Globus pallidus (tissue), 1 donor: ENCODE results near the gene TRERF1.

Source experiments
- DNase-seq: peaks from one replicate; pipeline ENCODE4 v3.0.0-alpha.2; 2015; ENCODE audit warnings: low spot score

Gene TRERF1

DNA sequence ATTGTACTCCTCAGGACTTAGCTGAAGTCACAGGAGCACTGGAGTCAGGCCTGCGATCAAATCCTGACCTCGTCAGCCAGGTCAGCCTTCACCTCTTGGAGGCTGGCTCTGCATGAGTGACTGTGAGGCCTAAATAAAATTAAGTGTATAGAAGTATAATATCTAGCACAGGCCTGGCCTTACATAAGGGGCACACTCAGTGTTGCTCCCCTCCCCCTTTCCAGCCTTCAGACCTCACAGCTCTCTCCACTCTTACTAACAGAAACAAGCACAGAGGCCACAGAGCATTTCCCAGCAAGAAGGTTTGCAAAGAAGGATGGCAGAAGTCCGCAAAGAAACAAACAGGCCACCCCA lies 84.8 kb downstream of the TRERF1 start:
- no peak for DNase-seq

DNA sequence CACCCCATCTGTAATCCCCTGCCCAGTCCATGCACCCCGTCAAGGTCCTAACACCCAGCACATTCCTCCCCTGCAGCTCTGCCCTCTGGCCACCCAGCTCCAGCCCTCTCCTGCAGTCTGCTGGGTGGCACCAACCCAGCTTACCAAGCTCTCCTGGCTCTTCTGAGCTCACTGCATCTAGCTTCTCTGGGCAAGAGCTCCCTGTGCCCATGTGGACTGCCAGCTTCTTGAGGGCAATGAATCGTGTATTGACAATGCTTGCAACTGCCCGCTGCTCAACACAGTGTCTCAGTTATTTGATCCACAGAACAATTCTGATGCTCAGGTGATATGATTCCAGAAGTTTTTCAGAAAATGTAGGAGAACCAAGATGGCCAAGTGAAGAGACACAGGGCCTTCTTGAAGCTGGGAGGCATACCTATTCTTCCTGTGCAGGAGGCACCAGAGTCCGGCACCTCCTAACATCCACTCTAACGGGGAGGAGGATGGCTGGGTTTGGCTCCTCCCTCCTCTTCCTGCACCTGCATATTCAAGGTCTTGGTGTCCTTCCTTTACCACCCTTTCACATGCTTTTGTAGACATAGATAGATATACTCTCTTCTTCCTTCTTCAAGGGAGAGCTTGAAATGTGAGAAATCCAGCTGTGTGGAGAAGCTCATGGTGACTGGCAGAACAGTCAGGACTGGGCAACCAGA lies 85.6 kb downstream of the TRERF1 start:
- no peak for DNase-seq

DNA sequence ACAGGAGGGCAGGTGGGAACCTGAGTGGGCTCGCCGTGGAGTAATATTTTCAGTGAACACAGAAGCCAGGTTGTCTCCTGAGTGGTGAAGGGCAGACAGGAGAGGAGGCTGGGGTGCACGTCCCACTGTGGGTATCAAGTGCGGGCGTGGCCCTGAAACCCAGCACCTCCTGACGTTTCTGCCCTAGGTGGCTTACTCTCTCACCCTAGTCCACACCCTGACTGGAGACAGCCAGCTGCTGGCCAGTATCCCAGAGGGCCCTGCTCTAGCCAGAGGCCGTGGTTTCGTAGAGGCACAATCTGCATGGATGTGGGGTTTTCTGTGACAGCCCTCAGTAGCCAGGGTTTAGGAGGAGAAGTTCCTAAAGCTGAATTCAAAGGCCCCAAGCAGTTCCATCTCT lies 86.7 kb downstream of the TRERF1 start:
- no peak for DNase-seq

DNA sequence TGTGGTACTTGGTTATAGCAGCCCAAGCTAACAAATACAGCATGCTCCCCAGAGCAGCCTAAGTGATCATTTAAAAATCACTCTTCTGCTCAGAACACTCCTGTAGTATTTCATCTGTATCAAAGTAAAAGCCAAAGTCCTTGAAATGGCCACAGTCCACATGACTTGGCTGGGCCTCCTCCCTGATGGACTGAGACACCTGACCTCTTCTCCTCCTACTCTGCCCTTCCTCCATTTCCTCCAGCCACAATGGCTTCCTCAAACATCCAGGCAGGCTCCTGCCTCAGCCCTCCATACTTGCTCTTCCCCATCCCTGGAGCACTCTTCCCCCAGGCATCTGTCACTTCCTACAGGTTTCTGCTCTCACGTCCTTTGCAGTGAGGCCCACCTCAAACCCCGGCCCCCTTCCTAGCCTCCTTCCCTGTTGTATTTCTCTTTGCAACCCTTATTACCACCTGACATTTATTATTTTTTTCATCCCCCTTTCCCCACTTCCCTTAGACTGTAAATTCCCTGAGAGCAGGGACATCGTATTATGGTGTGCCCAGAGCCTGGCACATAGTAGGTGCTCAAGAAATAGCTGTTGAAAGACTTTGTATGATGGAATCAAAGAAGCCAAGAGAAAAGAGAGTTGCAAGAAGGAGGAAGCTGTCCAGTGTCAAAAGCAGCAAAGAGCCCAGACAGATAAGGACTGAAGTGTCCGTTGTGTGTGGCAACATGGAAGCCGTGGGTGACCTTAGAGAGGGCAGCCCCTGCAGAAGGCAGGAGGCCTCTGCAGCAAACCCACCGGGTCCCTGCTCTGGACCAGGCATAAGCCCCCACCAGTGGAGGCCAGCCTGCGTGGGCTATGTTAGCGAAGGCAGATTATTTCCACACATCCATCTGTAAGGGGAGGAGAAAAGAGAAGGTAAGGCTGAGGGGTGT lies 87.5 kb downstream of the TRERF1 start:
- DNase-seq: no peak

DNA sequence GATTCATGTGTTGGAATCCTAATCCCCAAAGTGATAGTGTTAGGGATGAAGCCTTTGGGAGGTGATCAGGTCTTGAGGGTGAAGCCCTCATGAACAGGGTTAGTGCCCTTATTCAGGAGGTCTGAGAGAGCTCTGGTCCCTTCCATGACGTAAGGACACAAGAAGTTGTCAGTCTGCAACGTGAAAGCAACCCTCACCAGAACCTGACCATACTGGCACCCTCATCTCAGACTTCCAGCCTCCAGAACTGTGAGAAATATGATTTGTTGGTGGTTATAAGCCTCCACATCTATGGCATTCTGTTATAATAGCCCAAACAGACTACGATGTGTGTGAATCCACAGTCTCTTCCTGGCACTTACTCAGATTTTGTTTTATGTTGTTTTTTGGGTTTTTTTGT lies 90.7 kb downstream of the TRERF1 start:
- no peak for DNase-seq

DNA sequence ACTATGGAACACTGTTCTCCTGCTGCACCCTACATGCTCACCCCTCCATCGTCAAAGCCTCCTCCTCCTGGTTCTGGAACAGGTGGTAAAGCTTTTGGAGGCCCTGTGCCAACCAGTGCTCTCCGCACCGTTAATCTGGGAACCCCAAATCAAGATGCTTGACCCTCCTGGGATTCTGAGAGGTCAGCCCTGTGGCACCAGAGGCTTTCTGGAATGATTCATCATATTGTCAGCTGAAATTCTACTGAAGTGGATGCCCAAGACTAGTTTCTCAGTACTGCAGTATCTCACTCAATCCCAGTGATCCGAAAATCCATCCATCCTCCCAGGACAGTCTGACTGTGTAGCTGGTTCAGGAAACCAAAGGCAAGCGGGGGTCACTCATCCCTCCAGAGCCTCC lies 92.7 kb downstream of the TRERF1 start:
- no peak for DNase-seq

DNA sequence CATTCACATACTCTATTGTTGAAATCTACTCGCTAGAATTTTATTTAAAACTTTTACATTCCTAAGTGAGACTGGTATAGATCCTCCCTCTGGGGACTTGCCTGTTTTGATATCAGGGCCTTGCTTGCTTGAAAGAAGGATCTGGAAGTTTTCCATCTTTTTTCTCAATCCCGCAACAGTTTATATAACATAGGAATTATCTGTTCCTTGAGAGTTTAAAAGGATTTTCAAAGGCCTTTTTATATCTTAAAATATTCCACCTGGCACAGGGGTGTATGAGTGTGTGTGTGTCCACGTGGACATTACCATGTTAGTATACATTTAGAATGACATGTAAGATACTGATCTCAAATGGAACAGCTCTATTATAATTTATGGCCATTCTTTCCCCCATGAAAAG lies 96.3 kb downstream of the TRERF1 start:
- DNase-seq: no peak

DNA sequence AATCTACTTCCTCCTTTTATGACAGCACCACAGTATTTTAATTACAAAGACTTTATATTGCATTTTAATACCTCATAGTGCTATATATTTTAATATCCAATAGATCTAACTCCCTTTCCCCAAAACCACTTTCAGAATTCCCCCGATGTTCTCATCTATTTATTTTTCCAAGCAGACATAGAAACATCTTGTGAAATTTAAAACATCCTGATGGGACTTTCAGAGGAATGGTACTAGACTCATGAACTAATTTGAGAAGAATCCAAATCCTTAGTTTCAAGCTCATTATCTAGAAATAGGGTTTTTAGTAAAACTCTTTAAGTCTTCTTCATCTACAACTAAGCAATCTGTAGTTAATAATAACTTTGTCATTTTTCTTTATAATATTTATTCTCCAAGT lies 97.0 kb downstream of the TRERF1 start:
- no peak for DNase-seq

DNA sequence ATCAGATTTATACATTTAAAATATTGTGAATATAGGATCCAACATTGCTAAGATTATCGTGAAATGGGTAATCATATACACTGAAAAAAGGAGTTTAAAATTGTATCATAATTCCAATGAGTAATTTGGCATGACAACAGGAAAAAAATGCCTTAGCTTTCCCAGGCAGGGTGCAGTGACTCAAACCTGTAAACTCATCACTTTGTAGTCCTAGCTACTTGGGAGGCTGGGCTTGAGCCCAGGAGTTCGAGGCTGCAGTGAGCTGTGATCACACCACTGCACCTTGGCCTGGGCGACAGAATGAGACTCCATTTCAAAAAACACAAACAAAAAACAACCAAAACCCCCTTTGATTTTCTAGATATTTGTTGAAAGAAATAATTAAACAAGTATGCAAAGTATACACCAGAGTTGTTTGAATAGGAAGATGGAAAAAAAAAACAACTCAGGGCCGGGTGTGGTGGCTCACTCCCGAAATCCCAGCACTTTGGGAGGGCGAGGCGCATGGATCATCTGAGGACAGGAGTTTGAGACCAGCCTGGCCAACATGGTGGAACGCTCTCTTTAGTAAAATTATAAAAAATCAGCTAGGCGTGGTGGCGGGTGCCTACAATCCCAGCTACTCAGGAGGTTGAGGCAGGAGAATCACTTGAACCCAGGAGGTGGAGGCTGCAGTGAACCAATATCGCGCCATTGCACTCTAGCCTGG lies 98.7 kb downstream of the TRERF1 start:
- DNase-seq: no peak

DNA sequence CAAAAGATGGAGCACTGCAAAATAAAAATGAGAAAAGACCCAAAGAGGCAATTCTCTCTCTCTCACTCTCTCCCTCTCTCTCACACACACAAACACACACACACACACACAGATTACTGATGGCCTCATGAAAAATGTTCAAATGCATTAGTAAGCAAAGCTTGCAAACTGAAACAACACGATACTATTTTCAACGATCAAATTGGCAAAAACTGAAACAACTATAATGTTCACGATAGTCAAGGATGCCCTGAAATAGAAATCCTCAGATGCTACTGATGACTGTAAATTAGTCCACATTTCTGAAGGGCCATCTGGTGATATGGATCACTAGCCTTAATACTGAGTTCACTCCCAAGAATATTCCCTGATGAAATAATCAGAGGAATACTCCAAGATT lies 100.8 kb downstream of the TRERF1 start:
- no peak for DNase-seq

DNA sequence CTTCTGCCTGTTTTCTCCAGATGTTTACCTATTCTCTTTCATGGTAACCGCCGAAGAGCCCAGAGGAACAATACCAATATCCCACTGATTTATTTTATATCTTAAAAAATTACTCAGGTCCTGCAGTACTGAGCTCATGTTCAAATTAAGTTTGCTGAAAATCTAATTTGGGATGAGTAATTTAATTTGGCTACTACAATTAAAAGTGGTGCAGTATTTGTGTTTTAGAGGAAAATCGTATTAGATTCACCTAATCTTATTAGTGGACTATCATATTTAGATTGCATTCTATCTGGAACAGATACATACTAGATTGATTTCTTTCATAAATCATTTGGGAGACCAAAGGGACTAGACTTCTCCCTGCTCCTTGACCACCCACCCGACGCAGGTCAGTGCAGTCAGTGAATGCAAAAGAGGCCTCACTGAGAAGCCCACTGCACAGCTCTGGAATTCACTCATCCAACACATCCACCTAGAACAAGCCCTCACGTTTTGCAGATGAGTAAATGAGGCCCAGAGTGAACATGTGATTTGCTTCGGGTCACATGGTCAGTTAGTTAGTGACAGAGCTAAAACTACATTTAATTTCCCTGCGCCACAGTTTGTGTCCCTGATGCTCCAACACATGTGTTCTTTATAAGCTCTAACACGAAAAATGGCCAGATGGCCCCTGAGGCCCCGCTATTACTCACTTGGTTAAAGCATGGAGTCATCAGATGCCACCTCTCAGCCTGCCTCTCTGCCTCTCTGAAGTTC lies 101.8 kb downstream of the TRERF1 start:
- no peak for DNase-seq

DNA sequence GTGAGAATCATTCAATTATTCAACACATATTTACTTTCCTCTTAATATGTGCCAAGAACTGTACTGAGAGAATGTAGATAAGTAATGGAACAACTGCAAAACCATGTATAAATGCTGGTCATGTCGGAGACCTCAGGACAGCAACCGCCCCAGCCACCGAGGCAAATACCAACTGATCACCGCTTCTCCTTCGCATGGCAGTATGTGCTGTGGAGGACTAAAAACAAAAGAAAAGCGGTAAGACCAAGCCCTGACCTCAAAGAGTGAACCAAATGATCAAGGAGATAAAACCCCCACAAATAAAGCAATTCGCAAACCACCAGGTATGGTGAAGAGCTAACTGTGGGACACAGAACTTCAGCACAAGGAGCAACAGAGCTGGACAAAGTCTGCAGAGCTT lies 104.3 kb downstream of the TRERF1 start:
- no peak for DNase-seq

DNA sequence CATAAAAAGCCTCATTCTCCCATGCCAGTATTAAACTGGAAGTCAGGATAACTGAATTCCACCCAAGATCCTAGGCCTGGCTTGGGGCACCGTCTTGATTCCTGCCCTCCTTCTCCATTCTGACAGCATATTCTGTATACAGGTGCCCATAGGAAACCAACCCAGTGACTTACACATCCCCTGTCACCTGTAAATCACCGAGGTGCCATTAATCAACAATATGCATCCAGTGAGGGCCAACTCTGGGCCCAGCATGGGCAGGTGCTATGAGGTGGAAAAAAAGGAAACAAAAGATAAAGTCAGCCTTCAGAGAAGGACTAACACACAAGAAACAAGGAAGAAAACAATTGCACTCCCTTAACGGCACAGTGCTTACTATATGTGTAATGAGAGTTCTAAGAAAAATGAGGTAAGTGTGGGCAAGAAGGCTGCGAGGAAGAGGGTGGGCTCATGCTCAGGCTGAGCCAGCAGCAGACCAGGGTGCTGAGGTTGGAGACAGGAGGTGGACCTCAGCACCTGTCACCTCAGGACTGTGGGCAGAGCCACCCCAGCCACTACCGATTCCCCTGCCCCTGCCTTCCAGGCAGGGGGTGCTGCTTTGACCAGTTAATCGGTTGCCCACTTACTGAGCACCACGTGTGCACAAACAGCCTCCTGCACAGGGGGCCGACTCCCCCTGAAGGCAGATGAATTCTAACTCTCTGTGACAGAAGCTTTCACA lies 105.9 kb downstream of the TRERF1 start:
- DNase-seq: no peak

DNA sequence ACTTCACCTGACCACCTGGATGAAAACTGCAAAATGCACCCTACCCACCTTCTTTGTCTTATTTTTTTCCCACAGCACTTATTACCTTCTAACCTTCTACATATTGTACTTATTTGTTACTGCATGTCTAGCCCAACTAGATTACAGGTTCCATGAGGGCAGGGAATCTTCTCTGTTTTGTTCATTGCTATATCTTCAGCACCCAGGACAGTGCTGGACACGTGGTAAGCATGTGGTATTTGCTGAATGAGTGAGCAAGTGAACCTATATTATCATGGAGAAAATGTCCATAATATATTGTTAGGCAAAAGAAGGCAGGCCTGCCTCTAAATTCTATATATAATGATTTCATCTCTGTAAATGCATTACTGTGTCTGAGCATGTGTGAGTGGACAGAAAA lies 107.0 kb downstream of the TRERF1 start:
- DNase-seq: no peak

DNA sequence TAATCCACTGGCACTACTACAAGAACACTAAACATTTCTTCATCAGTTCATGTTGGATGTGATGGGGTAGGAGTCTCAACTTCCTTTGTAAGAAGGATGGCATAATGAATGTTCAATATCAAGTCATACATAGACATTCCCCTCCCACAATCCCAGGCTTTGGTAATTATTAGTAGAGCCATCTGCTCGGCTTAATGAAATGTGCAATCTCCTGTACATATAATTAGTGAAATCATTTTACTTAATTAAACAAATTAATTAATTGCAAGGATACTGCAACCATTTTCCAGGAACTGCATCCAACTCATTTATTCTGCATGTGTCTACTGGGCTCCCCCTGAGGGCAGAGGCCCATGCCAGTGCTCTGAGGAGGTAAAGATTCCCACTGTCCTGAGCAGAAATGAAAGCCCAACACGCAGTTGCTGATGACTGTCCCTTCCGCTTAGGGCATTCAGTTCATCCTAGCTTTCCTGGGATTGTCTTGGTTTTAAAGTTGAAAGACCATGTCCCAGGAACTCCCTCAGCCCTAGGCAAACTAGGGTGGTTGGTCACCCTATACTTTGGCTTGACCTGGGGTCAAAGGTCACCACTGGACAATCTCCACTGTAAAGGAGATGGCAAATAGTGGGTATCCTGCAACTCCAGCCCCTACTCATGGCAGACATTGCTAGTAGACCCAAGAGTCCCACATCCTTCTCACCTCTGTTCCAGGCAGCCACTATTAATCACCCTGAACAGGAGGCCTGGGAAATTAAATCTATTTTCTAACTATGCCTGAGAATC lies 109.8 kb downstream of the TRERF1 start:
- no peak for DNase-seq

DNA sequence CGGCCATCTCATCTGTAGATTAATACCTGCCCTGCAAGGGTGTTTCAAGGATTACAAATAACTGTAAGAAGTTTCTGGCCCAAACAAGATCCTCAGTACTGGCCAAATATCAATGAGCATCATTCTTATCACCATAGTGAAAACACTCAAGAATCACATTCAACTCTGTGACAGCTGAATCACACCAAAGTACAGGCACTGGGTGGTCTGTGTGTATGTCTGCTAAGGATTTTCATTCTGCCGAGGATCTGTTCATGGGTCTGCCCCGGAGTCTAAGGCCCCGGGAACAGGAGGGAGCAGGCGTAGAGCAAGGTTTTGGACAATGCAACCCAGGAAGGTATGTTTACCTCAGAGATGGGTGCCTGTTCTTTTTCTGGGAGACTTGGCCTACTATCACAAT lies 110.5 kb downstream of the TRERF1 start:
- DNase-seq: no peak

DNA sequence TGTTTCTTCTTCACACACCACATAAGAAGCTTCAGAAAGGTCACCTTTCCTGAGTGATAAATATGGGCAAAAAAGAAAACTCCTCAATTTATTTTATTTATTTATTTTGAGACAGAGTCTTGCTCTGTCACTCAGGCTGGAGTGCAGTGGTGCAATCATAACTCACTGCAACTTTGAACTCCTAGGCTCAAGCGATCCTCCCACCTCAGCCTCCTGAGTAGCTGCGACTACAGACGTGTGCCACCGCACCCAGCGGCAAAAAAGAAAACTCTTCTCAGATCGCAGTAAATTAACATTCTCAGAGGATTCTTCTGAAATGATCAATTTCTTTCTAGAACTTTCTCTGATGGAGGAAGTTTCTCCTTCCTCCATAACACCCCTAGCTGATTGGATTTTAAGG lies 111.2 kb downstream of the TRERF1 start:
- no peak for DNase-seq

DNA sequence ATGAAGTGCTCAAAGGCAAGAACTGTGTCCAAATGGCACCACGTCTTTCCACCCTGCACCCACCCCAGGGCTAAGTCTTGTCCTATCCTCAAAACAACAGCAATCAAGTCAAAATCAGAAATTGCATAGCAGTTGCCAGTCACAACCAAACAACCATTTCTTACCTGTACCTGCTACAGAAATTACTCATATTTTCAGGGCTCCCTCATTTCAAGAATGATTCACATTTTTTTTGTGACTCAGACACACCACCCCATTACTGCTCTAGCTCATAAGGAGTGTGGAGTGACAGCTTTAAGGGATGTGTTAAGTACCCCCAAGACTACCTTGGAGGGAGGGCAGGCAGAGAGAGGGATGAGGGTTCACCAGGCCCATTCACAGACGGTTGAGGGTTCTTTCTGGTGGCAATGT lies 111.7 kb downstream of the TRERF1 start:
- DNase-seq: no peak

DNA sequence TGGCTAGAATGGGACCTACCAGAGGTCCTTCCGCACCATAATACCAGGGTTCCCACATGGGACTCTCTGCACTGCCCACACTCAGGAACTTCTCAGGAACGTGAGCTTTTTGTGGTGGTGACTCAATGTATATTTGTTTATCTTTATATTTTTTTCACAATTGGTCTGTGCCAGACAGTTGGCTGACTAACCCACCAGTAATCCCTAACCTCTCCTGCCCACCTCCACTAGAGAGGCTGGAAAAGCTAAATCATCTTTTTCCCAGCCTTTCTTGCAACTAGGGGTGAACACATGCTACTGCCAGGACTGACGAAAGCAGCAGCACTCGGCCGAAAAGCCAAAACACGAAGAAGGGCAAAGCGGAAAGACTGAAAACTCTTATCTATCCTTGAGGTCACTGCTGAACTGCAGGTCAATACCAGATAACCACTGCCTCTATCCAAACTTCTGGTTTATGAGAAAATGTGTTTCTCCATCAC lies 112.9 kb downstream of the TRERF1 start:
- DNase-seq: no peak

DNA sequence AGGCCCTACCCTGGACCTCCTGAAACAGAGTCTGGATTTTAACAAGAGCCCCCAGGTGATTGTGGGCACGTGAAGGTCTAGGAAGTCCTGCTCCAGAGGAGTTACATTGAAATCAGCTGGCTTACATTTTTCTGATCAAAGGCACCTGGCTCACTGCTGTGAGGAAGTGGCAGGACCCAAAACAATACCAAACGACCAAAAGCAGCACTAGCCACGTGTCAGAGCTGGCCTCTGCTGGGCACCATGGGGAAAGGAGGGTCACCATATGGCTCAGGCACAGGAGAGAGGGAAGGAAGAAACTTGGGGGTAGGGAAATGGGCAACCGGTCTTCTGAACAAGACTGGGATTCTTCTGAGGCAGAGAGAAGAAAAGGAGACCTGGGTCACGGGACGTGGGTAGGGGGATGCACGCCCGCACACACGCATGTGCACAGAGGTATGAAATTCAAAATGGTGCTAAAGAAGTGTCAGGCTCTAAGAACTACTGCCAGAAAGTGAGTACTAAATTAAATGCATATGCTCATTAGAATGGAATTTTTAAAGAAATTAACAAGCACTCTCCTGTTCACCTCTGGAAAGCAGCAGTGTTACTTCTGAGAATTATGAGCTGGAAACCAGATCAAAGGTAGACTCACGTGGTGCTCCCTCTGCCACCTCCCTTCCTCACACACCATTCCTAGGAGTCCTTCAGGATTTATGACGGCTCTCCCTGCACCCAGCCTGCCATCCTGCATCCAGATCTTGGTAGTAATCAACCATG lies 113.6 kb downstream of the TRERF1 start:
- no peak for DNase-seq
